Measurements from ENCODE around the gene NEDD9. TPM values are rescaled to one million over a fixed set of nuclear protein-coding genes. Genes with fewer than 3 reads are reported as not detected.

Gene NEDD9
- total RNA-seq, 1 experiment from 2014 or later = 0.28 TPM

DNA sequence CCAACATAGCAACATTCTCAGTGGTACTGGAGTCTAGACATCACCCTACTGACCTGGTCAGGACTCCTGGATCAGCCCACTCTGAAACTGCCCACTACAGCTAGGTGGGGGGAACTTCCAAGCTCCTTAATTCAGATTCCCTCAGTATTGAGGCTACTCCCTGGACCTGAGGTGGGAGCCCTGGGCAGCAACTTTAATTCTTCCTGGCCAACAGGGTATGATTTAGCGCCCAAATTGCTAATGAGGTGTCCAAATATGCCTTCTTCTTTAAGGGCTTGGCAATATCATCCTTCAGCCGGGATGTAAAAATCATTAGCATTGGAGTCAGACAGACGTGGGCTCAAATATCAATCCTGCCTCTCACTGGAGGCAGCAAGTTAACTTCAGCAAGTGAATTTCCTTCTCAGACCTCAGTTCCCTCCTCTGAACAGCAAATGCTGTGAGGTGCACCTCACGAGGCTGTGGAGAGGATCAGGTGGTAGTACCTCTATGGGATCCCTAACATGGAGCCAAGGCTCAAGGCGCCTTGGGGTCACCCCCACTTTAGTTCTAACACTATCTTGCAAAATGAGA lies 27.6 kb downstream of the NEDD9 start:
- ChIA-PET POLR2A (no interaction called here), CTCF (no interaction called here)
- H3K36me3 ChIP-seq (ENCODE audit: control insufficient read depth, insufficient read depth, low read length) = no peaks in the 10 kb centered on the region
- H3K4me1 ChIP-seq (ENCODE audit: control insufficient read depth, insufficient read depth, low read length) = no peaks in the 10 kb centered on the region
- H3K27ac ChIP-seq (ENCODE audit: low read length) = no peak overlapping the region
- TF ChIP-seq, protein P1, sequence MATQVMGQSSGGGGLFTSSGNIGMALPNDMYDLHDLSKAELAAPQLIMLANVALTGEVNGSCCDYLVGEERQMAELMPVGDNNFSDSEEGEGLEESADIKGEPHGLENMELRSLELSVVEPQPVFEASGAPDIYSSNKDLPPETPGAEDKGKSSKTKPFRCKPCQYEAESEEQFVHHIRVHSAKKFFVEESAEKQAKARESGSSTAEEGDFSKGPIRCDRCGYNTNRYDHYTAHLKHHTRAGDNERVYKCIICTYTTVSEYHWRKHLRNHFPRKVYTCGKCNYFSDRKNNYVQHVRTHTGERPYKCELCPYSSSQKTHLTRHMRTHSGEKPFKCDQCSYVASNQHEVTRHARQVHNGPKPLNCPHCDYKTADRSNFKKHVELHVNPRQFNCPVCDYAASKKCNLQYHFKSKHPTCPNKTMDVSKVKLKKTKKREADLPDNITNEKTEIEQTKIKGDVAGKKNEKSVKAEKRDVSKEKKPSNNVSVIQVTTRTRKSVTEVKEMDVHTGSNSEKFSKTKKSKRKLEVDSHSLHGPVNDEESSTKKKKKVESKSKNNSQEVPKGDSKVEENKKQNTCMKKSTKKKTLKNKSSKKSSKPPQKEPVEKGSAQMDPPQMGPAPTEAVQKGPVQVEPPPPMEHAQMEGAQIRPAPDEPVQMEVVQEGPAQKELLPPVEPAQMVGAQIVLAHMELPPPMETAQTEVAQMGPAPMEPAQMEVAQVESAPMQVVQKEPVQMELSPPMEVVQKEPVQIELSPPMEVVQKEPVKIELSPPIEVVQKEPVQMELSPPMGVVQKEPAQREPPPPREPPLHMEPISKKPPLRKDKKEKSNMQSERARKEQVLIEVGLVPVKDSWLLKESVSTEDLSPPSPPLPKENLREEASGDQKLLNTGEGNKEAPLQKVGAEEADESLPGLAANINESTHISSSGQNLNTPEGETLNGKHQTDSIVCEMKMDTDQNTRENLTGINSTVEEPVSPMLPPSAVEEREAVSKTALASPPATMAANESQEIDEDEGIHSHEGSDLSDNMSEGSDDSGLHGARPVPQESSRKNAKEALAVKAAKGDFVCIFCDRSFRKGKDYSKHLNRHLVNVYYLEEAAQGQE (IDR thresholded peaks at IDR 0.05; ENCODE audit: insufficient read depth in 1 of 2, low read depth in 2 of 2, low read length in 1 of 2) = no peak
- no peak for TF ChIP-seq TCF7L2 (IDR thresholded peaks at IDR 0.05; ENCODE audit: low read depth, low read length)
- no peak for TF ChIP-seq POLR2AphosphoS5 (IDR thresholded peaks at IDR 0.05; ENCODE audit: low read depth, low read length)
- TF ChIP-seq, protein P2, sequence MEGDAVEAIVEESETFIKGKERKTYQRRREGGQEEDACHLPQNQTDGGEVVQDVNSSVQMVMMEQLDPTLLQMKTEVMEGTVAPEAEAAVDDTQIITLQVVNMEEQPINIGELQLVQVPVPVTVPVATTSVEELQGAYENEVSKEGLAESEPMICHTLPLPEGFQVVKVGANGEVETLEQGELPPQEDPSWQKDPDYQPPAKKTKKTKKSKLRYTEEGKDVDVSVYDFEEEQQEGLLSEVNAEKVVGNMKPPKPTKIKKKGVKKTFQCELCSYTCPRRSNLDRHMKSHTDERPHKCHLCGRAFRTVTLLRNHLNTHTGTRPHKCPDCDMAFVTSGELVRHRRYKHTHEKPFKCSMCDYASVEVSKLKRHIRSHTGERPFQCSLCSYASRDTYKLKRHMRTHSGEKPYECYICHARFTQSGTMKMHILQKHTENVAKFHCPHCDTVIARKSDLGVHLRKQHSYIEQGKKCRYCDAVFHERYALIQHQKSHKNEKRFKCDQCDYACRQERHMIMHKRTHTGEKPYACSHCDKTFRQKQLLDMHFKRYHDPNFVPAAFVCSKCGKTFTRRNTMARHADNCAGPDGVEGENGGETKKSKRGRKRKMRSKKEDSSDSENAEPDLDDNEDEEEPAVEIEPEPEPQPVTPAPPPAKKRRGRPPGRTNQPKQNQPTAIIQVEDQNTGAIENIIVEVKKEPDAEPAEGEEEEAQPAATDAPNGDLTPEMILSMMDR (IDR thresholded peaks at IDR 0.05) = no peak
- no peak for TF ChIP-seq SIN3A (IDR thresholded peaks at IDR 0.05; ENCODE audit: borderline replicate concordance, insufficient read depth, low read depth, low read length)
- no TSS peak for BruUV-seq (replicated peaks)
- DNase-seq (ENCODE audit: low read depth, low spot score) (no peak), ATAC-seq (no peak)
- in situ Hi-C loops (cut with HindIII; ENCODE audit: low pct_unique_long_range_greater_than_20kb, low sequenced_read_pairs) (no loop called here), intact Hi-C loops (cut with micrococcal nuclease; ENCODE audit: unreplicated experiment) (no loop called here)
- no peak overlapping the region for H3K4me3 ChIP-seq (ENCODE audit: low read depth in 2 of 2, low read length in 2 of 2)
- H3K27me3 ChIP-seq (ENCODE audit: control insufficient read depth, insufficient read depth, low read length) = no peaks in the 10 kb centered on the region
- H3K9me3 ChIP-seq (ENCODE audit: control insufficient read depth, insufficient read depth, low read depth, low read length) = no peaks in the 10 kb centered on the region

DNA sequence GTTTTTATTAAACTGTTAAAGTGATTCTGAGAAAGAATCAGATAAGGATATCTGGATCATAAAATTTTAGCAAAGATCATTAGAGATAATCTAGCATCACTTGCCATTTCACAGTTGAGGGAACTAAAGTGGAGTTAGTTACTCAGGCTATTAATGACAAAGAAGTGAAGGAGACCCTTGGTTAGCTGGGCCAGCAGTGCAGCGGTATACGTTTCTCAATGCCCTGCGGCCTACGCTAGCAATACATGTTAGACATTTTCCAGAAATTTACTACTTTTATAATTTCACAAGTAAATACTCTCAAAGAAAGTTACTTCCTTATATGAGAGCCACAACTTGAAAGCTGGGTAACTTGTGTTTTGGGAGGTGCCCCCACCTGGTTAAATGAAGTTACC lies 28.5 kb downstream of the NEDD9 start:
- in situ Hi-C loops (cut with HindIII; ENCODE audit: low pct_unique_long_range_greater_than_20kb, low sequenced_read_pairs) = no loop called here
- H3K9me3 ChIP-seq (ENCODE audit: control insufficient read depth, insufficient read depth, low read depth, low read length) = no peaks in the 10 kb centered on the region
- intact Hi-C loops (cut with micrococcal nuclease; ENCODE audit: unreplicated experiment) = no loop called here
- no peak overlapping the region for H3K4me3 ChIP-seq (ENCODE audit: low read depth in 2 of 2, low read length in 2 of 2)
- POLR2A ChIA-PET = no interaction called here
- no peaks in the 10 kb centered on the region for H3K36me3 ChIP-seq (ENCODE audit: control insufficient read depth, insufficient read depth, low read length)
- H3K4me1 ChIP-seq (ENCODE audit: control insufficient read depth, insufficient read depth, low read length) = no peaks in the 10 kb centered on the region
- BruUV-seq (replicated peaks) = no TSS peak
- DNase-seq (ENCODE audit: low read depth, low spot score) = no peak
- ATAC-seq = no peak
- CTCF ChIA-PET = no interaction called here
- H3K27me3 ChIP-seq (ENCODE audit: control insufficient read depth, insufficient read depth, low read length) = no peaks in the 10 kb centered on the region
- H3K27ac ChIP-seq (ENCODE audit: low read length) = no peak overlapping the region
- TF ChIP-seq, protein P1 (IDR thresholded peaks at IDR 0.05; ENCODE audit: insufficient read depth in 1 of 2, low read depth in 2 of 2, low read length in 1 of 2) = no peak
- TF ChIP-seq POLR2AphosphoS5 (IDR thresholded peaks at IDR 0.05; ENCODE audit: low read depth, low read length) (no peak), TCF7L2 (IDR thresholded peaks at IDR 0.05; ENCODE audit: low read depth, low read length) (no peak), SIN3A (IDR thresholded peaks at IDR 0.05; ENCODE audit: borderline replicate concordance, insufficient read depth, low read depth, low read length) (no peak)
- TF ChIP-seq, protein P2 (IDR thresholded peaks at IDR 0.05) = no peak
